Calu3 (cell line): ENCODE results near the gene TRERF1. TPM values are rescaled to one million over a fixed set of nuclear protein-coding genes. Genes with fewer than 3 reads are reported as not detected.

Experiments used
- BruUV-seq: library from RNA; stranded (reverse); fragments of 400-500 nt; replicated peaks from 2 replicates; lab custom pipeline; 2021; lab: Mats Ljungman, UMichigan
- CTCF ChIA-PET: fragments of 300-600 bp; sonication (Branson Sonifier 250); formaldehyde crosslinking; loops from one replicate; lab custom pipeline; 2022; ENCODE audit warnings: antibody characterized with exemption; lab: Charles Lee
- DNase-seq: peaks from one replicate; pipeline ENCODE4 v3.0.0; 2022
- H3K27ac Mint-ChIP-seq: one replicate; pipeline ENCODE4 v1.8.0; 2022; ENCODE audit warnings: mixed read lengths; ENCODE audit not compliant: unreplicated experiment
- H3K27me3 Mint-ChIP-seq: one replicate; pipeline ENCODE4 v1.8.0; 2022; ENCODE audit warnings: mixed read lengths; ENCODE audit not compliant: unreplicated experiment
- H3K36me3 Mint-ChIP-seq: one replicate; pipeline ENCODE4 v1.8.0; 2022; ENCODE audit warnings: mild to moderate bottlenecking, moderate library complexity, mixed read lengths; ENCODE audit not compliant: insufficient read depth, unreplicated experiment
- H3K4me1 Mint-ChIP-seq: one replicate; pipeline ENCODE4 v1.8.0; 2022; ENCODE audit warnings: mild to moderate bottlenecking, low read depth, mixed read lengths; ENCODE audit not compliant: unreplicated experiment
- H3K4me3 Mint-ChIP-seq: one replicate; pipeline ENCODE4 v1.8.0; 2022; ENCODE audit warnings: mild to moderate bottlenecking, low read depth, moderate library complexity, mixed read lengths; ENCODE audit not compliant: unreplicated experiment
- H3K9me3 Mint-ChIP-seq: one replicate; pipeline ENCODE4 v1.8.0; 2022; ENCODE audit warnings: low read depth, mixed read lengths; ENCODE audit not compliant: unreplicated experiment
- CTCF ChIP-seq: fragments of 200-600 bp; IDR thresholded peaks from one replicate; pipeline ENCODE4 v1.8.0; 2022; ENCODE audit warnings: antibody characterized with exemption; ENCODE audit not compliant: unreplicated experiment
- intact Hi-C: fragments of 100-400 bp; cut with micrococcal nuclease; formaldehyde crosslinking; loops from one replicate; pipeline ENCODE4 v1.10.0; 2022; ENCODE audit not compliant: unreplicated experiment
- total RNA-seq: library from RNA; stranded (reverse); gene quantifications from 2 replicates; pipeline ENCODE4 v1.2.3, GENCODE V29; 2022

TRERF1 gene
- total RNA-seq, 1 experiment from 2014 or later: 1.4 TPM

GRCh38 chr6:42401613-42401951 lies 50.1 kb downstream of the TRERF1 start:
- CTCF ChIA-PET: no interaction called here
- no peak for TF ChIP-seq CTCF
- Mint-ChIP-seq H3K4me1 (peaks cover 21% of the 10 kb centered on the region), H3K27me3 (no peaks in the 10 kb centered on the region), H3K9me3 (no peaks in the 10 kb centered on the region), H3K27ac (no peak overlapping the region), H3K36me3 (no peaks in the 10 kb centered on the region), H3K4me3 (no peak overlapping the region)
- no peak for DNase-seq
- no TSS peak for BruUV-seq
- intact Hi-C loops: no loop called here

DNA sequence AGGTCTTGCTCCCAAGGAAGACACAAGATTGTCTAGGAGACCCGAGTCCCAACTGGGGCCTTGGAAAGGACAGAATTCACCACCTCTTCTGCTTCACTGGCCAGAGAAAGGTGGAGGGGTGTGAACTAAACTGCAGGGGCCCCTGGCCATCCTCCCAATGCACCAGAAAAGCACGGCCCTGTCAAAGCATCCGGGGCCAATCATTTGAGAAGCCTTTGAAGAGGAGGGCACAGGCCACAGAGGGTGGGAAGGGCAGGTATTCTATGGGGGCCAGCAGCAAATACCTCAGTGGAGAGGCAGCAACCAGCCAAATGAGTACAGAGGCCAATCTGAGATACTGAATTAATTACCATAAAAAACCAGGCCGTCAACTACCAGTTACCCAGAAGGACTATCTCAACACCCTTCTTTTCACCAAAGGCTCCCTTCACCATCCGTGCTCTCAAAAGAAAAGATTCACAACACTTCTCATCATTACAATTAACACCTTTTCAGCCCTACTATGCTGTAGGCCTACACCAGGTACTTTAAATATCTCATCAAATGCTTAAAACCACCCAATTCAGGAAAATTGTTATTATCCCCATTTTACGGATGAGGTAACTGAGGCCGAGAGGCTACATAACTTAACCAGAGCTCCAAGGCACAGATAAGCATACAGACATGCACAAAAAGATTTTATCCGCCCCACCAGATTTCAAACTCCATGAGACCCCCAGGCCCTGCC lies 50.7 kb downstream of the TRERF1 start:
- no peak for DNase-seq
- Mint-ChIP-seq H3K36me3 (no peaks in the 10 kb centered on the region), H3K4me1 (peaks cover 16% of the 10 kb centered on the region), H3K9me3 (no peaks in the 10 kb centered on the region), H3K27me3 (no peaks in the 10 kb centered on the region), H3K27ac (no peak overlapping the region), H3K4me3 (no peak overlapping the region)
- TF ChIP-seq CTCF: no peak
- CTCF ChIA-PET: no interaction called here
- no TSS peak for BruUV-seq
- intact Hi-C loops: no loop called here

DNA sequence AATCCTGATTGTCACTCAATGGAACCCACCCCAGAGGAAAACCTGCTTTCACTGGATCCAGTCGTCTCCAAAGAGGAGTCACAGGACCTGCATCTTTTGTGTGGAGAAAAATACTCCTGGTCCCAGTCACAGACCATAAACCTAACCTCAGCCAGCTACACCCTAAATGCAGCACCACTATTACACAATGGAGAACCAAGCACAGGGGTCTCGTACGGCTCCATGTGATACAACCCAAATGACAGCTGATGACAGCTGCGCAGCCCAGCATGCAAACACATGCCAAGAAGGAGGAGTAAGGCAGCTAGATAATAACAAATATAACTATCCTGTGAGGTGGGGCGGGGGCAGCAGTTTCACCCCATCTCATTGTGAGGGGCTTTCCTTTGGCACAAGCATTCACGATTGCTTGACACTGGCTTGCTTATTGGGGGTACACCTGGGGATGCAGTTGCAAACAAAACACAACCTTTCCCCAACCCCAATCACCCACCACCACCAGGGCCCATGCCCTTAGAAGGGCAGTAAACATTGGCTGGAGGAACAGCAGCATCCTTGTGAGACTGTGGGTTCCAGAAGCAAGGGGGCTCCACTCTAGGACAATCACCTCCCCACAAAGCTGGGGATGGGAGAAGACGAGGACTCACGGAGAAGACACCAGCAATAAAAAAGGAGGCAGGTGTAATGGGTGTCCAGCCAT lies 51.5 kb downstream of the TRERF1 start:
- Mint-ChIP-seq H3K27ac (no peak overlapping the region), H3K4me1 (peaks cover 15% of the 10 kb centered on the region)

GRCh38 chr6:42396720-42397119 lies 55.0 kb downstream of the TRERF1 start:
- no peak overlapping the region for H3K27ac Mint-ChIP-seq
- DNase-seq: no peak
- H3K36me3 Mint-ChIP-seq: no peaks in the 10 kb centered on the region
- intact Hi-C loops: no loop called here
- no peak for TF ChIP-seq CTCF
- H3K4me1 Mint-ChIP-seq: no peaks in the 10 kb centered on the region
- no peaks in the 10 kb centered on the region for H3K27me3 Mint-ChIP-seq
- H3K9me3 Mint-ChIP-seq: no peaks in the 10 kb centered on the region
- CTCF ChIA-PET: no interaction called here
- no peak overlapping the region for H3K4me3 Mint-ChIP-seq
- no TSS peak for BruUV-seq

More for the DNA sequence above, 51.5 kb downstream of the TRERF1 start:
- no peaks in the 10 kb centered on the region for H3K36me3 Mint-ChIP-seq
- intact Hi-C loops: no loop called here
- DNase-seq: no peak
- no TSS peak for BruUV-seq
- CTCF ChIA-PET: no interaction called here
- no peaks in the 10 kb centered on the region for H3K27me3 Mint-ChIP-seq
- no peak for TF ChIP-seq CTCF
- no peaks in the 10 kb centered on the region for H3K9me3 Mint-ChIP-seq
- no peak overlapping the region for H3K4me3 Mint-ChIP-seq
